ENCODE data around the gene LRP2BP. TPM values are rescaled to one million over a fixed set of nuclear protein-coding genes. Genes with fewer than 3 reads are reported as not detected.

LRP2BP gene
- polyA plus RNA-seq, 1 donor from 2014 or later = 1.1 TPM

GRCh38 chr4:185357211-185357610 is 38.5 kb downstream of the LRP2BP start:
- no peak for TF ChIP-seq SMC3 (conservative IDR thresholded peaks at IDR 0.05; ENCODE audit: poor library complexity)
- no peak for TF ChIP-seq RAD21 (conservative IDR thresholded peaks at IDR 0.05)
- TF ChIP-seq EP300 (conservative IDR thresholded peaks at IDR 0.05; ENCODE audit: poor library complexity, severe bottlenecking) = no peak
- H3K36me3 ChIP-seq (ENCODE audit: insufficient read depth, low read length) = no peaks in the 10 kb centered on the region
- H3K4me2 ChIP-seq (ENCODE audit: low read length) = no peak overlapping the region
- no peaks in the 10 kb centered on the region for H3K79me2 ChIP-seq (replicated peaks; ENCODE audit: insufficient read depth, low read length)
- H2AFZ ChIP-seq (ENCODE audit: low read depth, low read length) = no peak overlapping the region
- H3K9me2 ChIP-seq (ENCODE audit: insufficient read depth, low read length) = no peaks in the 10 kb centered on the region
- H3K27ac ChIP-seq (ENCODE audit: low read length) = no peak overlapping the region
- H4K20me1 ChIP-seq (ENCODE audit: insufficient read depth) = no peaks in the 10 kb centered on the region
- no peaks in the 10 kb centered on the region for H3F3A ChIP-seq (ENCODE audit: insufficient read depth, low read length, poor library complexity, severe bottlenecking)
- H3K4me3 ChIP-seq (ENCODE audit: low read length) = no peak overlapping the region
- H3K27me3 ChIP-seq (ENCODE audit: insufficient read depth, low read depth, low read length) = no peaks in the 10 kb centered on the region
- H3K9ac ChIP-seq (ENCODE audit: low read length) = no peak overlapping the region
- no peaks in the 10 kb centered on the region for H3K9me3 ChIP-seq (ENCODE audit: low read length)

GRCh38 chr4:185352741-185353140 is 43.0 kb downstream of the LRP2BP start:
- H3K4me2 ChIP-seq (ENCODE audit: low read length) = no peak overlapping the region

More at GRCh38 chr4:185352741-185353140, 43.0 kb downstream of the LRP2BP start:
- H3F3A ChIP-seq (ENCODE audit: insufficient read depth, low read length, poor library complexity, severe bottlenecking) = no peaks in the 10 kb centered on the region
- no peak overlapping the region for H3K4me3 ChIP-seq (ENCODE audit: low read length)
- H3K9me3 ChIP-seq (ENCODE audit: low read length) = no peaks in the 10 kb centered on the region
- no peaks in the 10 kb centered on the region for H4K20me1 ChIP-seq (ENCODE audit: insufficient read depth)
- no peak overlapping the region for H2AFZ ChIP-seq (ENCODE audit: low read depth, low read length)
- TF ChIP-seq TAF1 (IDR thresholded peaks at IDR 0.05; ENCODE audit: low read depth) (no peak), RAD21 (conservative IDR thresholded peaks at IDR 0.05) (no peak), EZH2 (IDR thresholded peaks at IDR 0.05; ENCODE audit: borderline replicate concordance, insufficient read depth, low read length, poor library complexity, severe bottlenecking) (no peak), REST (IDR thresholded peaks at IDR 0.05; ENCODE audit: borderline replicate concordance) (no peak), POLR2AphosphoS5 (IDR thresholded peaks at IDR 0.05) (no peak), EP300 (conservative IDR thresholded peaks at IDR 0.05; ENCODE audit: poor library complexity, severe bottlenecking) (no peak), MXI1 (conservative IDR thresholded peaks at IDR 0.05; ENCODE audit: poor library complexity, severe bottlenecking) (no peak), SMC3 (conservative IDR thresholded peaks at IDR 0.05; ENCODE audit: poor library complexity) (no peak)
- TF ChIP-seq, protein P1, sequence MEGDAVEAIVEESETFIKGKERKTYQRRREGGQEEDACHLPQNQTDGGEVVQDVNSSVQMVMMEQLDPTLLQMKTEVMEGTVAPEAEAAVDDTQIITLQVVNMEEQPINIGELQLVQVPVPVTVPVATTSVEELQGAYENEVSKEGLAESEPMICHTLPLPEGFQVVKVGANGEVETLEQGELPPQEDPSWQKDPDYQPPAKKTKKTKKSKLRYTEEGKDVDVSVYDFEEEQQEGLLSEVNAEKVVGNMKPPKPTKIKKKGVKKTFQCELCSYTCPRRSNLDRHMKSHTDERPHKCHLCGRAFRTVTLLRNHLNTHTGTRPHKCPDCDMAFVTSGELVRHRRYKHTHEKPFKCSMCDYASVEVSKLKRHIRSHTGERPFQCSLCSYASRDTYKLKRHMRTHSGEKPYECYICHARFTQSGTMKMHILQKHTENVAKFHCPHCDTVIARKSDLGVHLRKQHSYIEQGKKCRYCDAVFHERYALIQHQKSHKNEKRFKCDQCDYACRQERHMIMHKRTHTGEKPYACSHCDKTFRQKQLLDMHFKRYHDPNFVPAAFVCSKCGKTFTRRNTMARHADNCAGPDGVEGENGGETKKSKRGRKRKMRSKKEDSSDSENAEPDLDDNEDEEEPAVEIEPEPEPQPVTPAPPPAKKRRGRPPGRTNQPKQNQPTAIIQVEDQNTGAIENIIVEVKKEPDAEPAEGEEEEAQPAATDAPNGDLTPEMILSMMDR (IDR thresholded peaks at IDR 0.05; ENCODE audit: poor library complexity, severe bottlenecking) = no peak
- H3K79me2 ChIP-seq (replicated peaks; ENCODE audit: insufficient read depth, low read length) = no peaks in the 10 kb centered on the region
- no peak overlapping the region for H3K27ac ChIP-seq (ENCODE audit: low read length)
- no peaks in the 10 kb centered on the region for H3K36me3 ChIP-seq (ENCODE audit: insufficient read depth, low read length)
- H3K9ac ChIP-seq (ENCODE audit: low read length) = no peak overlapping the region
- no peaks in the 10 kb centered on the region for H3K27me3 ChIP-seq (ENCODE audit: insufficient read depth, low read depth, low read length)
- no peaks in the 10 kb centered on the region for H3K9me2 ChIP-seq (ENCODE audit: insufficient read depth, low read length)

Measured in neural cell (in vitro differentiated cells).